SU-DHL-6 (cell line): ENCODE results near the gene PTPRN2.

ENCODE experiments used
- CTCF ChIP-seq: fragments of 200-600 bp; sonication (generic); IDR thresholded peaks from one replicate; pipeline ENCODE4 v1.5.1; 2017; ENCODE audit warnings: antibody characterized with exemption, mild to moderate bottlenecking, low read length, moderate library complexity; ENCODE audit not compliant: insufficient read depth, poor library complexity, severe bottlenecking
- EZH2phosphoT487 ChIP-seq: fragments of 200-600 bp; sonication (generic), shearing (Covaris generic); conservative IDR thresholded peaks from 2 replicates; pipeline ENCODE4 v1.6.1; 2018; ENCODE audit warnings: mild to moderate bottlenecking, antibody characterized with exemption, low read length, moderate library complexity, mixed read lengths

- TF ChIP-seq CTCF (no peak), EZH2phosphoT487 (no peak)
Observed at GRCh38 chr7:157565201-157565626, 1022.4 kb downstream of the PTPRN2 start.
